GM19240 (cell line): Measurements from ENCODE around the gene PTRHD1.
"Not testable (repeated sequence)": the region's sequence is repeated elsewhere in the genome, so short reads cannot be mapped to it uniquely, and the experiment has no call there.

Experiments used
- DNase-seq: peaks from one replicate; pipeline ENCODE4 v3.0.0; 2011; ENCODE audit warnings: low spot score; ENCODE audit not compliant: insufficient read length

Gene PTRHD1

DNA sequence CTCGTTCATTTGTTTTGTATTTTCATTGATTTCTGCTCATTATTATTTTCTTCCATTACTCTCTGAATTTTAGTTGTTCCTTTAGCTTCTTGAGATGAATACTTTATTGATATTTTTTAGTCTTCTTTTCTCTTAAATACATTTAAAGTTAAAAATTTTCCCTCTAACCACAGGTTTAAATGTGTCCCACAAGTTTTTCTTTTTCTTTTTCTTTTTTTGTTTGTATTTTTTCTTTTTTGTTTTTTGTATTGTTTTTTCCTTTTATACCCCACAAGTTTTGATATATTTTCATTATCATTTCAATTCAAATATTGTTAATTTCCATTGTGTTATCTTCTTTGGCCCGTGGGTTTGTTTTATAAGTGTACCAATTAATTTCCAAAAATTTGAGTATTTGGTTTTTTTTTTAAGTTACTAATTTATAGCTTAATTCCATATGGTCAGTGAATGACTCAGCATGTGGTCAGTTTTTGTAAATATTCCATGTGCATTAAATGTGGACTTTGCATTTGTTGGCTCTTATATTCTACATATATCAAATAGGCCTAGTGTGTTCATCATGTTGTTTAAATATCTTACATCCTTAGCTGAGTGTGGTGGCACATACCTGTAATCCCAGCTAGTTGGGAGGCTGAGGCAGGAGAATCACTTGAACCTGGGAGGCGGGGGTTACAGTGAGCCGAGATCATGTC lies 16.3 kb upstream of the PTRHD1 start:
- no peak for DNase-seq

DNA sequence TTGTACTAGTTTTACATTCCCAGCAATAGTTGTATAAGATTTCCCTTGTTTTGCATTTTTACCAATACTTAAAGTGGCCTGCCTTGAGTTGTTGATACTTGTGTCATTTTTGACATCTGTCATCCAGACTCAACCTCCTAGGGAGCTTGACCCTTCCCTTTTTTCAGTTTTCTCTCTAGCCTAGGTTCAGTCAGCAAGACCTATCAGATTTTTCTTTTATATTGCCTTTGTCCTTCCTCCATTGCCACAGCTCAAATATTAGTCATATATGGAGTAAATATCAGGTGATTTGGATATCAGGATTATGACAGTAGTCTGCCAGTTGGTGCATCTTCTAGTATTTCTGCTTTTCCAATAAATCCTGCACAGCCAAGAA lies 13.5 kb upstream of the PTRHD1 start:
- no peak for DNase-seq

DNA sequence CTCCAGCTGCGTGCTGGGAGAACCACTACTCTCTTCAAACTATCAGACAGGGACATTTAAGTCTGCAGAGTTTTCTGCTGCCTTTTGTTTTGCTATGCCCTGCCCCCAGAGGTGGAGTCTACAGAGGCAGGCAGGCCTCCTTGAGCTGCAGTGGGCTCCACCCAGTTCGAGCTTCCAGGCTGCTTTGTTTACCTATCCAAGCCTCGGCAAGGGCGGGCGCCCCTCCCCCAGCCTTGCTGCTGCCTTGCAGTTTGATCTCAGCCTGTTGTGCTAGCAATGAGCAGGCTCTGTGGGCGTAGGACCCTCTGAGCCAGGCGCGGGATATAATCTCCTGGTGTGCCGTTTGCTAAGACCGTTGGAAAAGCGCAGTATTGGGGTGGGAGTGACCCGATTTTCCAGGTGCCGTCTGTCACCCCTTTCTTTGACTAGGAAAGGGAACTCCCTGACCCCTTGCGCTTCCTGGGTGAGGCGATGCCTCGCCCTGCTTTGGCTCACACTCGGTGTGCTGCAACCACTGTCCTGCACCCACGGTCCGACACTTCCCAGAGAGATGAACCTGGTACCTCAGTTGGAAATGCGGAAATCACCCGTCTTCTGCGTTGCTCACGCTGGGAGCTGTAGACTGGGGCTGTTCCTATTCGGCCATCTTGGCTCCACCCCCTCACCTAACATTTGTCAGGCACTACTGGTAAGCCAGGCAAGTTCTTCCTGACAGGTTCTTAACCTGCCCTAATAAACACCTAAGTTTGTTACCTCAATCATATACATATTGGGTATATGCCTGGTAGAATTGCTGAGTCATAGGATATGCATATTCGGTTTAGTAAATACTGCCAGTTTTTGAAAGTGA lies 12.8 kb upstream of the PTRHD1 start:
- DNase-seq, result not testable (repeated sequence)

DNA sequence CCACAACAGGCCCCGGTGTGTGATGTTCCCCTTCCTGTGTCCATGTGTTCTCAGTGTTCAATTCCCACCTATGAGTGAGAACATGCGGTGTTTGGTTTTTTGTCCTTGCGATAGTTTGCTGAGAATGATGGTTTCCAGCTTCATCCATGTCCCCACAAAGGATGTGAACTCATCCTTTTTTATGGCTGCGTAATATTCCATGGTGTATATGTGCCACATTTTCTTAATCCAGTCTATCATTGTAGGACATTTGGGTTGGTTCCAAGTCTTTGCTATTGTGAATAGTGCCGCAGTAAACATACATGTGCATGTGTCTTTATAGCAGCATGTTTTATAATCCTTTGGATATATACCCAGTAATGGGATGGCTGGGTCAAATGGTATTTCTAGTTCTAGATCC lies 7.3 kb upstream of the PTRHD1 start:
- DNase-seq, result not testable (repeated sequence)

- DNase-seq, result no peak
Measured at GRCh38 chr2:24797644-24798043, 4.5 kb upstream of the PTRHD1 start.

DNA sequence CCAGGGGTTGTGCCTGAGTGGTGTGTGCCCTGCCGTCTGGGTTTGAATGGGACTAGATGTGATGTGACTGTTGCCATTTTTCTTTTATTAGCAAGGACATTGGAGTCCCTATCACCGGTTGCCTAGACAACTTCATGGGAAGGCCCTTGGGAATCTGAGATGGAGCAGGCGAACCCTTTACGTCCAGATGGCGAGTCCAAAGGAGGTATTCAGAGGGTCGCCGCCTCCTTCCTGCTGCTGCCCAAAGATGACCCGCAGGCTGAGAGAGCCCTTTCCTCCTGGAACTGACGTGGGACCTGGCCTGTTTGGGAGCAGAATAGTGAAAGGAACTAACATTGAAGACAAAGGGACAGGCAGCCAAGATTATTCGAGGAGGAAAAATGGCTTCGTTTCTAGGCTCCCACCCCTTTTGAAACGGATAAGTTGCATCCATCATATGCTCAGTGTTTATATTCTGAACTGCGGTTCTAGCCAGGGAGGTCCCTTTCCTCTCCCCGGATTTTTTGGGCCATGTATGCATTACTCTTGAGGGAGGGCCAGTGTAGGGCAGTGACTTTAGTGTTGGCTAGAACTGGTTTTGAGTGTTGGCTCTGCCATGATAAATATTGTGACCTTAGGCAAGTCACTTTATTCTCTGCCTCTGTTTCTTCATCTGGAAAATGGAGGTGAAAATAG lies 707 bp upstream of the PTRHD1 start:
- no peak for DNase-seq

DNA sequence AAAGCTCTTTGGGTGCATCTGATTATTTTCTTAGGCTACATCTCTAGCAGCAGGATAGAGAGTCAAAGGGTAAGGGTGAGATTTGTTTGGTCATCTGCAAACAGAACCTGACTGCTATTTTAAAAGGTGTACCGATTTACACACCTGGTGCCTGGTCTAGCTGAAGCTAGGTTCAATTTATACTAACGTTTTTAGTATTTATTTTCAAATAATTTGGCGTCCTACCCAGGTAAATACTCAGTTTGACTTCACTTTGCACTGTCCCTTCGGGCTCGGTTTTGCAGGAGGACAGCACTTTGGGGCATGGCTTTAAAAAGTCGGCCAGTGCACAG lies 683 bp downstream of the PTRHD1 start:
- no peak for DNase-seq

- DNase-seq, result no peak
Measured at GRCh38 chr2:24791452-24791851, 1.7 kb downstream of the PTRHD1 start.

DNA sequence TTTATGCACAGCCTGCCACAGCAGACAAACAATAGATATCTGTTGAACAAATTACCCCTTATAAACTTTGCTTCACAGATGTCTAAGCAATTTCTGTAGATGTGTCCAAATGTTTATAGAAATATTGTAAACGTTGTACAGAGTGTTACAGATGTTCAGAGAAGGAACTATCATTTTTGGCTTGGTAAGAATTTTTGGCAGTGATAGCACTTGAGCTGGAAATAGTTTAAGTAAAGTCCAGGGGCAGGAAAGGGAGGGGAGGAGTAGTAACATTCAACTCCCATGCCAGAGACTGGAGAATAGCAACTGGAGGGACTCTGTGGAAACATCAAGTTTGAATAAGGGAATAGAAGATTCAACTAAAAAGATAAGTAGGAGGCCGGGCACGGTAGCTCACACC lies 4.4 kb downstream of the PTRHD1 start:
- no peak for DNase-seq

- no peak for DNase-seq
Measured at GRCh38 chr2:24787532-24787931, 5.7 kb downstream of the PTRHD1 start.

DNA sequence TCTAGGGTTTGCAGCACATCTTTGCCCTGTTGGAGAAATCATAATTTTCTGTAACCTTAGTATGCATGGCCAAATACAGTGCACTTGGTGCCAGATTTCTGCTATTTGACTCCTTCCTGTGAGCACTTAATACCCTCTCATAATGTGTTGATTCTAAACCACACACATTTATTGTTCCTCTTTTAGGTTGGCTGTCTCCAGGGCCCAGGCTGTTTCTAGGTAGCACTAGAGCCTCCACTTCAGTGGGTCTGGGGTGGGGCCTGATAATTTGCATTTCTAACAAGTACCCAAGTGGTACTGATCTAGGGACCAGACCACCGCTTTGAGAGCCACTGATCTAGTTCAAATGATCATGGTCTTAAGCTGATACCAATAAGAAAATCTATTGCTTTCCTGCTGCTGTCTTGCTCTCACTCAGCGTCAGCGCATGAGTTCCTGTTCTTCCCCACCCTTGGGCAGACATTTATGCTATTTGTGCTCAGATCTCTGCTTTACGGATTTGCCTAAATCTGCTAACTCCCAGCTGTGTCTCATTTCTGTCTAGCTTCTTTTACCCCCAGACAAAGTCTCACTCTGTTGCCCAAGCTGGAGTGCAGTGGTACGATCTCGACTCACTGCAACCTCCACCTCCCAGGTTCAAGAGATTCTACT lies 7.4 kb downstream of the PTRHD1 start:
- no peak for DNase-seq

GRCh38 chr2:24783641-24784040 lies 9.6 kb downstream of the PTRHD1 start:
- no peak for DNase-seq

GRCh38 chr2:24779116-24779515 lies 14.1 kb downstream of the PTRHD1 start:
- no peak for DNase-seq

DNA sequence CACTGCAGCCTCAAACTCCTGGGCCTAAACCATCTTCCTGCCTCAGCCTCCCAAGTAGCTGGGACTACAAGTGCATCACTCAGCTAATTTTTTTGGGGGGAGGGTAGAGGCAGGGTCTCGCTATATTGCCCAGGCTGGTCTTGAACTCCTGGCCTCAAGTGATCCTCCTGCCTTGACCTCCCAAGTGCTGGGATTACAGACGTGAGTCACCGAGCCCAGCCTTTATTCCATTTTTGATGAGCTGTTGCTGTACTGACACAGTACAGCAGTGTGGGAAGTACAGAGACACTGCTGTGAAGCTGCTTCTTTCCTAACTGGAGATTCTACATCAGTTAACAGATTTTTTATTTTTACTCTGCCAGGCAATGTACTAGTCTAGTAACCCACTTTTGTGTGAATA lies 18.8 kb downstream of the PTRHD1 start:
- DNase-seq, result no peak

GRCh38 chr2:24771764-24772586 lies 21.2 kb downstream of the PTRHD1 start:
- DNase-seq, result no peak

GRCh38 chr2:24771061-24771460 lies 22.1 kb downstream of the PTRHD1 start:
- no peak for DNase-seq

DNA sequence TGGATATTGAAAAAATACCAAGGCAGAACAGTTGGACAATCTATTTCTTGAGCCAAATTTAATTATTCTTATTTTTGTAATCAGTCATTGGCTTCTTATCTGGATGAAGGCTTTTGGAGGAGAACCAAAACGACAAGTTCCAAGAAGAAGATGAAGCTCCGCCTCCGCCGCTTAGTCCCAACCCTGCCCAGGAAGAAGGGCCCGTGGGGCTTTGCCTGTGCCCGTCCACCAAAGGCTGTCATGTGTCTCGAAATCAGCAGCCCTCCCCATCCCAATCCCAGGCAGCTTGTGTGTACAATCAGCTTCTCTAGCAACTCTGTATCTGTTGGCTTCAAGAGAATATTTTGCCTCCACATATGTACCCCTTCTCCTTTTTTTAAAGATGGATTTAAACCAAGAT lies 24.6 kb downstream of the PTRHD1 start:
- DNase-seq, result no peak

- no peak for DNase-seq
Measured at GRCh38 chr2:24768013-24768412, 25.2 kb downstream of the PTRHD1 start.

GRCh38 chr2:24766609-24767008 lies 26.6 kb downstream of the PTRHD1 start:
- DNase-seq, result no peak

DNA sequence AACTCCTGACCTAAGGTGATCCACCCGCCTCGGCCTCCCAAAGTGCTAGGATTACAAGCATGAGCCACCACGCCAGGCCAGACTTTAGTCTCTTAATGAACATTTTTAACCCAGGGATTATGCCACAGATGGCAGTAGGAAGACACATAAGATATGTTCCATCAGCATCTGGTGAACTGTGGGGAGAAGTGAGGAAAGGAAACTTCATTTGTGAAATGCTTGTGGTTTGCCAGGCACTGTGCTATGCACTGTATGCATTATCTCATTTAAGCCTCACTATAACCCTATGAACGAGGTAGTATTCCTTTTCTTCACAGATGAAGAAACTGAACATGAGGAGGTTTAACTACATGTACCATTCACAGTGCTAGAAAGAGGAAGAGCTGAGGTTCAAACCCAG lies 29.3 kb downstream of the PTRHD1 start:
- DNase-seq, result no peak

- no peak for DNase-seq
Measured at GRCh38 chr2:24762518-24762917, 30.7 kb downstream of the PTRHD1 start.
